ENCODE results near the gene SMIM34.
"Not testable (repeated sequence)": the region's sequence is repeated elsewhere in the genome, so short reads cannot be mapped to it uniquely, and the experiment has no call there.

SMIM34 gene

DNA sequence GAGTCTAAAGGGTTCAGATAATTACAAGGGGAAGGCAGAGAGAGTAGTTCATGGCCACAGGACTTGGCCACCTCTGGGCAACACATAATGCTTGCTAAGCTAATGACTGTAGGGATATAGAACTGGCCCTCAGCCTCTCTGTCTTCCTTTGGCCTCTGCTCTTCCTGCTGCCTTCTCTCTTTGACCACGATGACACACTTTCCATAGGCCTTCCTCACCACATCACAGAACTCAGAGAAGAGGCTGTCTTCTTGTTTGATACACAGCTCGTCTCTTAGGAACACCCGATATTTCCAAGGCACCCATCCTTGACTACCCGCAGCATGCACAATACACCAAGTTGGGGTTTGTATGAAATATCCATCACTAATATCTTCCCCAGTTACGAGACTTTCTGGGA, 23.2 kb downstream of the SMIM34 start:
- not testable (repeated sequence) for H3K4me1 ChIP-seq; H3K27me3 ChIP-seq; H3K9me3 ChIP-seq; H3K4me3 ChIP-seq (ENCODE audit: low read depth, low read length); DNase-seq; H3K36me3 ChIP-seq

- not testable (repeated sequence) for H3K36me3 ChIP-seq, DNase-seq
Measured at GRCh38 chr21:34383724-34384415, 39.9 kb downstream of the SMIM34 start.

GRCh38 chr21:34383138-34383537, 40.6 kb downstream of the SMIM34 start:
- H3K4me1 ChIP-seq; H3K27me3 ChIP-seq; H3K4me3 ChIP-seq (ENCODE audit: low read depth, low read length); DNase-seq; H3K9me3 ChIP-seq; H3K36me3 ChIP-seq: not testable (repeated sequence)

More at GRCh38 chr21:34383724-34384415, 39.9 kb downstream of the SMIM34 start:
- not testable (repeated sequence) for H3K9me3 ChIP-seq; H3K27me3 ChIP-seq; H3K4me1 ChIP-seq; H3K4me3 ChIP-seq (ENCODE audit: low read depth, low read length)

GRCh38 chr21:34375619-34375972, 48.2 kb downstream of the SMIM34 start:
- not testable (repeated sequence) for H3K9me3 ChIP-seq; DNase-seq; H3K4me1 ChIP-seq; H3K36me3 ChIP-seq; H3K4me3 ChIP-seq (ENCODE audit: low read depth, low read length); H3K27me3 ChIP-seq

GRCh38 chr21:34374940-34375618, 48.7 kb downstream of the SMIM34 start, which contains the start of gene SMIM11:
Gene SMIM11, plus strand, starts transcription at chr21:34375507. Its CDS starts 3,998 bp downstream, at chr21:34379505.
- not testable (repeated sequence) for DNase-seq; H3K36me3 ChIP-seq; H3K4me1 ChIP-seq; H3K4me3 ChIP-seq (ENCODE audit: low read depth, low read length); H3K9me3 ChIP-seq; H3K27me3 ChIP-seq

DNA sequence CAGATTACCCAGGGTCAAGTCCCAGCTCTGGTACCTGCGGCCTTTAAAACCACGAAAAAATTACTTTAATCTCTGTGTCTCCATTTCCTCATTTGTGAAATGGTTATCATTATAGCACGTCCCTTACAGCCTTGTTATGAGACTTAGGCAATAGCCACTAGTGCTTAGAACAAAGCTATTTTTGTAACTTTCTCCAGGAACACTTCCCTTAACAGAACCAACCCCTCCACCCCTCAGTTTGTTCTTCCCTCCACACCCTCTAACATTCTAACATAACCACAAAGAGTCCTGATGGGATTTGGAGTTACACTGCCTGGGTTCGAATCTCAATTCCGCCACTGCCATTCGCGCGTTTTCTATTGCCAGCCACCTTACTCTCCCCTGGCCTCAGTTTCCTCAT, 49.3 kb downstream of the SMIM34 start:
- DNase-seq; H3K9me3 ChIP-seq; H3K4me1 ChIP-seq; H3K27me3 ChIP-seq; H3K4me3 ChIP-seq (ENCODE audit: low read depth, low read length); H3K36me3 ChIP-seq: not testable (repeated sequence)

- H3K9me3 ChIP-seq: no peaks in the 10 kb centered on the region
- no peaks in the 10 kb centered on the region for H3K36me3 ChIP-seq
- DNase-seq: no peak
- no peaks in the 10 kb centered on the region; the same call in 1 of the 2 replicates for H3K4me1 ChIP-seq
- TF ChIP-seq, protein P1, sequence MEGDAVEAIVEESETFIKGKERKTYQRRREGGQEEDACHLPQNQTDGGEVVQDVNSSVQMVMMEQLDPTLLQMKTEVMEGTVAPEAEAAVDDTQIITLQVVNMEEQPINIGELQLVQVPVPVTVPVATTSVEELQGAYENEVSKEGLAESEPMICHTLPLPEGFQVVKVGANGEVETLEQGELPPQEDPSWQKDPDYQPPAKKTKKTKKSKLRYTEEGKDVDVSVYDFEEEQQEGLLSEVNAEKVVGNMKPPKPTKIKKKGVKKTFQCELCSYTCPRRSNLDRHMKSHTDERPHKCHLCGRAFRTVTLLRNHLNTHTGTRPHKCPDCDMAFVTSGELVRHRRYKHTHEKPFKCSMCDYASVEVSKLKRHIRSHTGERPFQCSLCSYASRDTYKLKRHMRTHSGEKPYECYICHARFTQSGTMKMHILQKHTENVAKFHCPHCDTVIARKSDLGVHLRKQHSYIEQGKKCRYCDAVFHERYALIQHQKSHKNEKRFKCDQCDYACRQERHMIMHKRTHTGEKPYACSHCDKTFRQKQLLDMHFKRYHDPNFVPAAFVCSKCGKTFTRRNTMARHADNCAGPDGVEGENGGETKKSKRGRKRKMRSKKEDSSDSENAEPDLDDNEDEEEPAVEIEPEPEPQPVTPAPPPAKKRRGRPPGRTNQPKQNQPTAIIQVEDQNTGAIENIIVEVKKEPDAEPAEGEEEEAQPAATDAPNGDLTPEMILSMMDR (IDR thresholded peaks at IDR 0.05; ENCODE audit: low read depth, low read length): no peak
- no peak overlapping the region for H3K4me3 ChIP-seq (ENCODE audit: low read depth, low read length)
- H3K27me3 ChIP-seq: no peaks in the 10 kb centered on the region
Measured at GRCh38 chr21:34372321-34372720, 51.4 kb downstream of the SMIM34 start.

DNA sequence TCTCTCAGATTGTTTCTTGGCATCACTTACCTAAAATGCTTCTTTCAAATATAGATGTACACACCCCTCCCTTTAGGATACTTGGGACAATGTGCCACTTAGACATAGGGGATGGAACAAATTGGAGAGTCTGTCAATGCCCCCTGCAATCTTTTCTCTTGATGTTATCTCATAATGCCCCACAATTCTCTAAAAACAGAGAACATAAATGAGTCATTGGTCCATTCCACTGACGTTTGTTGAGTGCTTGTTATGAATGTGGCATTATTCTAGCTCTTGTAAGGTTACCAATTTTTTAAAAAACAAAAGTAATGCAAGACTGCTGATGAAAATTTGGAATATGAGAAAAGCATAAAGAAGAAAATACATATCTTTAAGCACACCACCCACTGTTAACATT, 54.0 kb downstream of the SMIM34 start:
- Histone ChIP-seq H3K36me3 (no peaks in the 10 kb centered on the region), H3K9me3 (no peaks in the 10 kb centered on the region), H3K4me3 (ENCODE audit: low read depth, low read length) (no peak overlapping the region), H3K4me1 (no peaks in the 10 kb centered on the region; the same call in 1 of the 2 replicates), H3K27me3 (no peaks in the 10 kb centered on the region)
- DNase-seq: no peak
- TF ChIP-seq, protein P1 (IDR thresholded peaks at IDR 0.05; ENCODE audit: low read depth, low read length): no peak
